GM18526 (cell line): ENCODE data around the gene RIPOR3.

Source experiments
- POLR2A ChIP-seq: IDR thresholded peaks from 3 replicates; pipeline ENCODE4 v1.6.1; 2011; ENCODE audit not compliant: insufficient read length; ENCODE audit errors: extremely low read depth

RIPOR3 gene

DNA sequence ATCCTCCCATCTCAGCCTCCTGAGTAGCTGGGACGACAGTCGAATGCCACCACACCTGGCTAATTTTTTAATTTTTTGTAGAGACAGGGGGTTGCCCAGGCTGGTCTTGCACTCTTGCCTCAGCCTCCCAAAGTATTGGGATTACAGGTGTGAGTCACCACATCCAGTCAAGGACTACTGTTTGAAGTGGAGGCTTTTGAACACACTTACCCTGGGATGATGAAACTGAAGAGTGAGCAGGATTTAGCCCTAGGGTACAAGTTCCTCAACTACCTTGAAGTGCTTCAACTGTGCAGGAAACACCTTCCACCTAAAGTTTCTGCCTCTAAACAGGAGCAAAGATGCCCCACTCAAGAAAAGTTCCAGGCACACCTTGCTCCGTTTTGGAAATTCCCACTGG lies 24.4 kb upstream of the RIPOR3 start:
- no peak for TF ChIP-seq POLR2A

DNA sequence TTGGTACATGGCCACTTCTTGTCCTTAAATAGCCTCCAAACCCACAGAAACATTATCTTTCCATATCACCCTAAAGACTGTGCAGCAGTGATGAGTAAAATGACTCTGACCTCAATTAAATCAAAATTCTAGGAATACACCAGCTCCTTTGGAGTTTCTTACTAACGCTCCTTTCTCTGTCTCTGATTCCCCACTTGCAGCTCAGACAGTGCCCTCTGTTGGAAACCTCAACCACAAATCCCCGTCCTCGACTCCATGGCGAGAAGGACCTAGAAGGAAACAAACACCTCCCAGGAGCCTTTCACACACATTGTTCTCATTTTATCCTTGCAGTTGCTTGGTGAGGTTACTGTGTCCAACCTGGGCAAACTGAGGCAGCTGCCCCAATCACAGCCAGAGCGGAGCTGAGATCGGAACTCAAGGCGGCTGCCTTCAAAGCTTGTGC lies 22.3 kb upstream of the RIPOR3 start:
- TF ChIP-seq POLR2A, result no peak

DNA sequence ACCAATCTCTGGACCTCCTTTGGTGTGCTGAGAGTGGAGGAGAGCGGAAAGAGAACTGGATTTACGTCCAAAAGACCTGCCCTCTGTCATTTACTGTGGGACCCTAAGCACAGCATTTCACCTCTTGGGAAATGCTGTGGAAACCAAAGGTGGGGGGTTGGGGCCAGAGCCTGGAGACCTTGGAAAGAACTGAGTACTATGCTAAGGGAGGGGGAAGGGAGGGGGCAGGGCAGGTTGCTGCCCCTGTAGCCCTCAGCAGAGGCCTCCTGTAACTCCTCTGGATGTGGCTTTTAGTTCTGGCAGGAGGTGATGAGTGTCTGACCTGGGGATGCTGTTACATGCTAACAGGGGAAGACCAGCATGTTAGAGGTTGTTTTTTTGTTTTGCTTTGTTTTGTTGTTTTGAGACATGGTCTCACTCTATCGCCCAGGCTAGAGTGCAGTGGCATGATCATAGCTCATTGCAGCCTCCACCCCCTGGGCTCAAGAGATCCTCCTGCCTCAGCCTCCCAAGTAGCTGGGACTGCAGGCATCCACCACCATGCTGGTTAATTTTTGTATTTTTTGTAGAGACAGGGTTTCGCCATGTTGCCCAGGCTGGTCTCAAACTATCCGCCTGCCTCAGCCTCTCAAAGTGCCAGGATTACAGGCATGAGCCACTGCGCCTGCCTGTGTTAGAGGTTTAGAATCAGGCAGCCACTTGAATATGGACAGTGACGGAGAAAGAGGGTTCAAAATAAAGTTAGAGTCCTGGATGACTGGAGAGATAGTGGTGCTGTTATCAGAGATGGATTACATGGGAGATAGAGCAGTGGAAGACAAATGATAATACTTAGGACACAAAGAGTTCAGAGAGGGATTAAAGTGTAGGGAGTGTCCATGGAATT lies 21.7 kb upstream of the RIPOR3 start:
- TF ChIP-seq POLR2A, result no peak

DNA sequence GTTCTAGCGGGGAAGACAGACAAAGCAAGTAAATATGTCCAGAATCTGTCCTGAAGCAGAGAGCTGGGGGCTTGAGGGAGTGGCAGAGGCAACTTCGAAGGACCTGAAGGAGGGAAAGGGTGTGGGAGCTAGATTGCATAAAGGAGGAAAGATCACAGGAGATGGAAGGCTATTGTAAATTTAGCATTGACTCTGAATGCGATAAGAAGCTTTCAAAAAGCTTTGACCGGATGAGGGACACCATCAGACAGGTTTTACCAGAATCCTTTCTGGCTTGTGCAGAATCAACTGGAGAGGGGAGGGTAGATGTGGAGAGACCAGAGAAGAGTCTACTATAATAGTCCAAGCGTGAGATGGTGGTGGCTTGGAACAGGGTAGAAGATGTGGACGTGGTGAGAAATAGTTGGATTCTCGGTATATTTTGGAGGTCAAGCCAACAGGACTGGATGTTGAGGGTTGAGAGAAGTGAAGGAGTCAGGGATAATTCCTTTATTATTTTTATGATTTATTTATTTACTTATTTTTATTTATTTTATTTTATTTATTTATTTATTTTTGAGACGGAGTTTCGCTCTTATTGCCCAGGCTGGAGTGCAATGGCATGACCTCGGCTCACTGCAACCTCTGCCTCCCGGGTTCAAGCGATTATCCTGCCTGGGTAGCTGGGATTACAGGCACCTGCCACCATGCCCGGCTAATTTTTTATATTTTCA lies 19.9 kb upstream of the RIPOR3 start:
- no peak for TF ChIP-seq POLR2A

DNA sequence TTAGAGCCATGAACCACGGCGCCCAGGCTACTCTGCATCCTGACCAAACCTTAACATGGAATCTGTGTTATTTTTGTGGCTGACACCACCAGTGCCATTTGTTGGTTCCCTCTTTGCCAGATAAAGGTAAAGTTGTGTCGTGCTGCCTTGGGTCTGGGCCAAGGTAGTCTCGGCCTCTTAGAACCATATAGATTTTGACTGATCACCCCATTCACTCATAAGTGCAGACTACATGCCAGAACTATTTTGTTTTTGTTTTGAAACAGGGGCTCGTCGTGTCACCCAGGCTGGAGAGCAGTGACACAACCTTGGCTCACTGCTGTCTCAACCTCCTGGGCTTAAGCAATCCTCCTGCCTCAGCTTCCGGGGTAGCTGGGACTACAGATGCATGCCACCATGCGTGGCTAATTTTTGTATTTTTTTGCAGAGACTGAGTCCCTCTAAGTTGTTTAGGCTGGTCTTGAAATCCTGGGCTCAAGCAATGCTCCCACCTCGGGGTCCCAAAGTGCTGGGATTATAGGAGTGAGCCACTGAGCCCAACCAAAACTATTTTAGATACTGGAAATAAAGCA lies 19.2 kb upstream of the RIPOR3 start:
- TF ChIP-seq POLR2A, result no peak

DNA sequence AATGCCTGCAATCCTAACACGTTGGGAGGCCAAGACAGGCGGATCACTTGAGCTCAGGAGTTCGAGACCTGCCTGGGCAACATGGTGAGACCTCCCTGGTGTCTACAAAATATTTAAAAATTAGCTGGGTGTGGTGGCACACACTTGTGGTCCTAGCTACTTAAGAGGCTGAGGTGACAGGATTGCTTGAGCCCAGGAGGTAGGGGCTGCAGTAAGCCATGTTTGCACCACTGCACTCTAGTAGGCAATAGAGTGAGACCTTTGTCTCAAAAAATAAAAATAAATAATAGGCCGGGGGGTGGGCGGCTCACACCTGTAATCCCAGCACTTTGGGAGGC lies 18.3 kb upstream of the RIPOR3 start:
- TF ChIP-seq POLR2A, result no peak

DNA sequence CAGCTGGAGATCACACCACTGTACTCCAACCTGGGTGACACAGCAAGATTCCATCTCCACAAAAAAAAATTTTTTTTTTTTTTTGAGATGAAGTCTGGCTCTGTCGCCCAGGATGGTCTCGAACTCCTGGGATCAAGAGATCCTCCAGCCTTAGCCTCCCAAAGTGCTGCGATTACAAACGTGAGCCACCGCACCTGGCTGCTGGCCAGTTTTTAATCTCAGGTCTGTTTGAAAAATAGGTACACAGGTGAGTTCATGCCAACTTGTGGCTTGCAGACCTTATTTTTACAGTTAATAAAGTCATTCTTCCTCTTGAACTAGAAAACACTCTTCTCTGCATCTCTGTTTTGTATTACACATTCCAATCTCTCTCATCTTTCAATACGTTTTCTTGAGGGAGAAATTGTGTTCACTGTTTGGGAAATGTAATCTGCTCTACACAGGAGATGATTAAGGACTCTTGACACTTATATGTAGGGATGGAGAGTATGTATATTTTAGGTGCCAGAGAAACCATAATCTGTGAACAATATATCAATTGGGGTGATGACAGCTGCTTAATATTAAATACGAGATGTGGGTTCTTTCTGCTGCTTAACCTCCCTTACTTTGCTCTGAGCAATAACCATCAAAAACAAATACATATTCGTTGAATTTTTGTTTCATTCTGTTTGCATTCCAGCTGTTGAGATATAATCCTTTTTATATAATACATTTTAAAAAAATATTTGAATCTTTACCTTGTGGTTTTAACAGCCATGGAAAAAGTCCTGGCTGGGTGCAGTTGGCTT lies 17.7 kb upstream of the RIPOR3 start:
- TF ChIP-seq POLR2A, result no peak

DNA sequence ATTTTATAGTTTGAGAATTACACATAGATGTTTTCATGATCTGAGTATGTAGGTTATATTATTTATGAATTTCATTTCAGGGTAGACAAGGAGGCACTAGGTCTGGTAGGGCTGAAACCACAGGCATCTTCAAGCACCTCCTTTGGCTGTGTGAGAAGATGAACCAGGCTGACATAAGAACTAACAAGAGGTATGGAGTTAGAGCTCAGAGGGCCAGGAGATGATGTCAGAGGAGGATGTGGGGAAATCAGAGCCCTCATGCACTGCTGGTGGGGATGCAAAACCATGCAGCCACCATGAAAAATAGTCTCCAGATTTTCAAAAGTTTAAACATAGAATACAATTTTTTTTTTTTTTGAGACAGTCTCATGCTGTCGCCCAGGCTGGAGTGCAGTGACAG lies 13.6 kb upstream of the RIPOR3 start:
- TF ChIP-seq POLR2A, result no peak

DNA sequence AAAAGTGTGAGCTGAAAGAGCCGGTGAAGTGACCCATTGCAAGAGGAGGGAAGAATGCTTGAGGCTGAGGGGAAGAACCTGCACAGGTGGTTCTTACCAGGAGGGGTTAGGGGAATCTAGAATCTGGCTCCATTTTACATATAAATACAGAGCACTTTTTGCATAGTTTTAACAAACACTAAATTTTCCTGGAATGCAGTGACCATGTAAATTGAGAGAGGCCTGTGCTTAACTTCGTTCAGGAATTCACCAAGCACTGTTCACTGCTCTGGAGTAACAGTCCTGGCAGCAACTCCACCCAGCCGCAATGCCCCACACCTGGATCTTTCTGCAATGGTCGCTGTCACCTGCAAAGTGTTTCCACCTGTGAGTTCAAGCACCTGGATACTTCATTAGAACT lies 13.2 kb upstream of the RIPOR3 start:
- no peak for TF ChIP-seq POLR2A

DNA sequence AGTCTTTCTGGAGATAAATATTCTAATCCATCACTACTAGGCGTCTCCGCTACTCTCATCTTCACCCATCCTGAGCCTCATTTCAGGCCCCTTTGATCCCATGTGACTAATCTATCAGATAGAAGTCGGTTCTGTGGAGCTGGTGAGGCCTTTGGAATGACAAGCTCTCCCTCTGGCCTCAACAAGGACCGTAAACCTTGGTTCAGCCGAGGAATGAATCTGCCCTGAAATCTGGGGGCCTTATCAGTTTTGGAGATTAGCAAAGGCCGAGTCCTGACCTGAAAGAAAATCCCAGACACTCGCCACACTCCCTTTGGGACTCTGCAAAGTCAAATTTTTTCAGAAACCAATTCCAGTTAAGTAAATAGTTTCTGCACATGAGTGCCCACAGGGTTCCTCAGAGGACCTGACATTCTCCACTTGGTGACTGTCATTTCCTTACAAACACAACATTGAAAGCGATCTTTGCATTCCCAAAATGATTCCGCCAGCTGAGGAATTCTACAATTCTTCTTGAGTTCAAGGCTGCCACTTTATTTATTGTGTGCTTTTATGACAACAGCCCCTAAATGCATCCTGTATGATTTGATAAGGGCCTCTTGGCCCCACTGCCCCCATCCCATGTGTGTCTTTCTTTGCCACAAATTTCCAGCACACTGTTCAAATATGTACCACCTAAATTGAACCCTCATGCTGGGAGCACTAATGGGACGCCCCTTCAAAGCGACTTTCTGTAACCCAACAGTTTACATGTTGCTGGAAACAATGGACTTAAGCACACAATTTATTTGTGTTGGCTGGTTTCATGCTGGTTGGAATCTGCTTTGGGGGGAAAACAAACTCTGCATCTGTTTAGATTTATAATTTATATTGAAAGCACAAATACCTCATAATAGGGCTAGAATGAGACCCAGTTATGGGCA lies 10.0 kb upstream of the RIPOR3 start:
- TF ChIP-seq POLR2A, result no peak

DNA sequence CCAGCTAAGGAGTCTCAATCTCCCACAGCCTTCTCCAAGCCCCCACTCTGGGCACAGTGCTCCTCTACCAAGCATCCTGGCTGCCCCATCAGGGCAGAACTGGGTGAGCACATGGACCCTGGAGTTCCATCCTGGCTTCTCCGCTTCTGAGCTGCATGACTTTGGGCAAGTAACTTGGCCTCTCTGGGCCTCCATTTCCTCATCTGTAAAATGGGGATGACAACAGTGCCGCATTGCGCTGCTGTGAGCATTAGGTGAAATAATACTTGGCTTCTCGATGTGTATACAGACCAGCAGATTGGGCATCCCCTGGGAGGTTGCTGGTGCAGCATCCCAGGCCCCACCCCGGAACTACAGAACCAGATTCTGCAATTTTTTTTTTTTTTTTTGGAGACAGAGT lies 8.3 kb upstream of the RIPOR3 start:
- TF ChIP-seq POLR2A, result no peak

DNA sequence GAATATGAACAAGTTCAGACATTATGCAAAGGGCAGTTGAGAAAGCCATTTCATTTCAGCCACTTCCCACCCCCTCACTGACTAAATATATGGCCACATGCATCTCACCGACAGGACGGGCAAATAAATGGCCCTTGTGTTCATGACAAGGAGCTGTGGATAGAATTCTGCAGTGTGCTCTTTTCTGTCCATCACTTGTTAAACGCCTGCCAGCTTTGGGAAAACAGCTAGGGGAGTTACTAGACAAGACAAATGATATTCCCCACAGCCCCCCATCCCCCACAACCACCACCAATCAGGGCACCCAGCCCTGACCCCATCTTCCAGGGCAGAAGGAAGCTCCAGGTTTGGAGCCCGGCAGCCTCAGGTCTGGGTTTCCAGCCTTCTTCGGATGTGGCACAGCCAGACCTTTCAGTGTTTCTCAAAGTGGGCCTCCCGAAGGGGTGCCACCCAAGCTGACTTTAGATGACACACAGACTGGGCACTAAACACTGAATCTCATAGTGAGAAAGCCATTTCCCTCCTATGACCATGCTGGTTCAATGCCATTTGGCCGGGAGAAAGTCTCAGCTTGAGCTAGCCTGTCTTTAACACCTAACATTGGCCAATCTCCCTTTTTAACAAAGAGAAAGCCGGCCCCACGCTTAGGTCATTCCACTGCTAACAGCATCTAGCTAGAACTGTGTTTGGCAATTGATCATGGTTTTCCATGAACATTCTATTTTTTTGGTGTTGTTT lies 4.0 kb upstream of the RIPOR3 start:
- TF ChIP-seq POLR2A, result no peak

DNA sequence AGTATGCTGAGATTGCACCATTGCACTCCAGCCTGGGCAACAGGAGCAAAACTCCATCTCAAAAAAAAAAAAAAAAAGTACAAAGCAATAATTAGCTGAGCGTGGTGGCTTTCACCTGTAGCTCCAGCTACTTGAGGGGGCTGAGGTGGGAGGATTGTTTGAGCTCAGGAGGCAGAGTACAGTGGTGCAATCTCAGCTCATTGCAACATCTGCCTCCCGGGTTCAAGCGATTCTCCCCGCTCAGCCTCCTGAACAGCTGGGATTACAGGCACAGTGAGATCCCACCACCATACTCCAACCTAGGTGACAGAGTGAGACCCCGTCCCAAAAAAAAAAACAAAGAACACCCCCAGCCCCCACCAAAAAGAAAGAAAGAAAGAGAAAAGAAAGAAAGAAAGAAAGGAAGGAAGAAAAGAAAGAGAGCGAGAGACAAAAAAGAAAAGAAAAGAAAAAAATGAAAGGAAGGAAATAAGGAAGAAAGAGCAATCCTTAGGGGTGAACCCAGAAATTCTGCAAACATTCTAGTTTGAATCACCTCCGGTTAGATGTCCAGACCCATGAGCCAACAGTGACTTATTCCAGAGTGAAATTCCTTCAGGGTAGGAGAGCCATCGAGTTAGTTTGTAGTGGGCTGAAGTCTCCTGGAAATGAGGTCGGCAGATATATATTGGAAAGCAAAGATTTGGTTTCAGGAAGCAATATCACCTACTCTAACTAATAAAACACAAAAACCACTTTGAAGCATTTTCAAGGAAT lies 3.2 kb upstream of the RIPOR3 start:
- TF ChIP-seq POLR2A, result no peak
